Peyer's patch (tissue), 4 donors: ENCODE data around the gene YPEL1. TPM values are rescaled to one million over a fixed set of nuclear protein-coding genes. Genes with fewer than 3 reads are reported as not detected.
"Not testable (repeated sequence)": the region's sequence is repeated elsewhere in the genome, so short reads cannot be mapped to it uniquely, and the experiment has no call there.

Source experiments
- DNase-seq, 3 donors: peaks; one replicate each; pipeline ENCODE4 v3.0.0-alpha.2; 2017 to 2019
- H3K27ac ChIP-seq, 4 donors: fragments of 200-600 bp; sonication (generic); one replicate each; pipeline ENCODE4 v1.5.1; 2016 to 2019
- H3K27me3 ChIP-seq, 2 donors: fragments of 200-600 bp; sonication (generic); one replicate each; pipeline ENCODE4 v1.5.1; 2019
- H3K36me3 ChIP-seq, 3 donors: fragments of 200-600 bp; sonication (generic); one replicate each; pipeline ENCODE4 v1.5.1; 2016 to 2019
- H3K4me1 ChIP-seq, 4 donors: fragments of 200-600 bp; sonication (generic); one replicate each; pipeline ENCODE4 v1.5.1; 2016 to 2019
- H3K4me3 ChIP-seq, 4 donors: fragments of 200-600 bp; sonication (generic); 1 replicate in 3 of 4; 2 replicates in 1 of 4; pipeline ENCODE4 v1.5.1; 2016 to 2019; ENCODE audit warnings: mild to moderate bottlenecking in 1 of 4
- H3K9me3 ChIP-seq, 4 donors: fragments of 200-600 bp; sonication (generic); one replicate each; pipeline ENCODE4 v1.5.1; 2016 to 2019; ENCODE audit warnings: mild to moderate bottlenecking in 1 of 4
- CTCF ChIP-seq, 6 experiments: fragments of 450-650 bp in 4 of 6; fragments of 200-600 bp in 2 of 6; sonication (generic) in 1 of 6; IDR thresholded peaks; one replicate each; pipeline ENCODE4 v1.5.1; 2017 to 2019; ENCODE audit warnings: antibody characterized with exemption in 6 of 6, mild to moderate bottlenecking in 3 of 6, moderate library complexity in 1 of 6
- POLR2A ChIP-seq, 2 donors: fragments of 450-650 bp; IDR thresholded peaks; one replicate each; pipeline ENCODE4 v1.5.1; 2017; ENCODE audit warnings: antibody characterized with exemption in 2 of 2, mild to moderate bottlenecking in 2 of 2, moderate library complexity in 2 of 2
- total RNA-seq, 4 donors: library from RNA; depleted of rRNA; stranded (reverse); fragments of >200 nt; gene quantifications; one replicate each; pipeline ENCODE4 v1.1.0, GENCODE V29; 2016

The YPEL1 gene
- total RNA-seq, 4 donors from 2014 or later = 3.3 to 4.8 (median 3.4) TPM

GRCh38 chr22:21725956-21726649 lies 9.5 kb downstream of the YPEL1 start:
- Histone ChIP-seq H3K4me1 (no peaks in the 10 kb centered on the region), H3K36me3 (no peaks in the 10 kb centered on the region), H3K4me3 (no peak overlapping the region), H3K27ac (no peak overlapping the region), H3K9me3 (no peaks in the 10 kb centered on the region), H3K27me3 (no peaks in the 10 kb centered on the region)
- DNase-seq = no peak
- TF ChIP-seq CTCF (IDR thresholded peaks at IDR 0.05) = no peak
- no peak for TF ChIP-seq POLR2A (IDR thresholded peaks at IDR 0.05)

- not testable (repeated sequence) for H3K36me3 ChIP-seq, H3K9me3 ChIP-seq, H3K4me1 ChIP-seq, H3K4me3 ChIP-seq, H3K27me3 ChIP-seq, H3K27ac ChIP-seq, DNase-seq
Measured at GRCh38 chr22:21724496-21724895, 11.1 kb downstream of the YPEL1 start.

DNA sequence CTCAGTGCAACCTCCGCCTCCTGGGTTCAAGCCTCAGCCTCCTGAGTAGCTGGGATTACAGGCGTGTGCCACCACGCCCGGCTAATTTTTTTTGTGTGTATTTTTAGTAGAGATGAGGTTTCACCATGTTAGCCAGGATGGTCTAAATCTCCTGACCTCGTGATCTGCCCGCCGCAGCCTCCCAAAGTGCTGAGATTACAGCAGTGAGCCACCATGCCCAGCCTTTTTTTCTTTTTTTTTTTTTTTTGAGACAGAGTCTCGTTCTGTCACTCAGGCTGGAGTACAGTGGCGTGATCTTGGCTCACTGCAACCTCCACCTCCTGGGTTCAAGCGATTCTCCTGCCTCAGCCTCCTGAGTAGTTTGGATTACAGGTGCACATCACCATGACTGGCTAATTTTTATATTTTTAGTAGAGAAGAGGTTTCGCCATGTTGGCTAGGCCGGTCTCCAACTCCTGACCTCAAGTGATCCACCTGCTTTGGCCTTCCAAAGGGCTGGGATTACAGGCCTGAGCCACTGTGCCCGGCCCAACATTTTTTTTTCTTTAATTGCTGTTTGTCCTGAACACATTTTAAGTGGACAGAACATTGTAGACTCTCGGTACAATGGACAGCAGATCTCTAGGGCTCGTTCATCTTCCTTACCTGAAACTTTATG lies 14.3 kb downstream of the YPEL1 start:
- not testable (repeated sequence) for H3K4me1 ChIP-seq, H3K27me3 ChIP-seq, DNase-seq, H3K36me3 ChIP-seq, H3K27ac ChIP-seq, H3K9me3 ChIP-seq, H3K4me3 ChIP-seq

- H3K4me3 ChIP-seq, H3K4me1 ChIP-seq, DNase-seq, H3K9me3 ChIP-seq, H3K36me3 ChIP-seq, H3K27ac ChIP-seq, H3K27me3 ChIP-seq: not testable (repeated sequence)
Measured at GRCh38 chr22:21720191-21720859, 15.3 kb downstream of the YPEL1 start.

DNA sequence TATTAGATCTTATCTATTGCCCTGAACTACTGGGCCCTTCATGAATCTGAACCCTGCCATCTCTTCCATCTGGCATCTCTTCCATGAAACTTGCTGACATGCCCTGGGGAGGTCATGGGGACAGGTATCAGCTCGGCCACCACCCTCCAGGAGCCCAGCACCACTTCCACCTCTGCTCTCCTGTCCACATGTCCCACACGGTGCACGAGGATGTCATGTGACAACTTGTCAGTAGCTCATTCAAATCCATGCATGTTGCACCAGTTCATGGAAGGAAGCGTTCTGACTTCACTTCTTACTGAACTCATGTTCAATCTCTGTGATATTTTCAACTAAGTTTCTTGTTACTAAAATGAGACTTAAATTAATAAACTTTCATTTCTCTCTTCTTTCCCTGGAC lies 16.6 kb downstream of the YPEL1 start:
- no peaks in the 10 kb centered on the region for H3K9me3 ChIP-seq
- H3K27me3 ChIP-seq = no peaks in the 10 kb centered on the region
- TF ChIP-seq CTCF (IDR thresholded peaks at IDR 0.05) (no peak), POLR2A (IDR thresholded peaks at IDR 0.05) (no peak)
- H3K36me3 ChIP-seq = no peaks in the 10 kb centered on the region
- H3K4me3 ChIP-seq = no peak overlapping the region
- no peaks in the 10 kb centered on the region for H3K4me1 ChIP-seq
- no peak overlapping the region for H3K27ac ChIP-seq
- DNase-seq = no peak

DNA sequence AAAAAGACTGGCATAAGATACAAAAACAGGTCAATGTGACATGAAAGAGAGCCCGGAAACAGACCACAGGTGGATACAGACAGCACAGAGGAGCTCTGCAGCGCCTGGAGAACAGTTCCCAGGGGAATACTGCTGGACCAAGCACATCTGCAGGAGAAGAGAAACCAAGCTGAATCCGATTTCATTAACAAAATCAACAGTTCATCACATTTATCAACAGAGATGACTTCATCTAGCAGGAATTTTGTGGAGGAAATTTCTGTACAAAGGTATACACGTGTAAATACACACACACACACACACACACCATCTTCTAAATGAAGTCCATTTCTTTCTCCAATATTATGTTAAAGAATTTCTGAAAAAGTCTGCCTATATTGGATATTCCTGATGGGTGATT lies 17.1 kb downstream of the YPEL1 start:
- Histone ChIP-seq H3K27me3 (no peaks in the 10 kb centered on the region), H3K27ac (no peak overlapping the region), H3K36me3 (no peaks in the 10 kb centered on the region), H3K9me3 (no peaks in the 10 kb centered on the region), H3K4me3 (no peak overlapping the region), H3K4me1 (no peaks in the 10 kb centered on the region)
- TF ChIP-seq CTCF (IDR thresholded peaks at IDR 0.05) (no peak), POLR2A (IDR thresholded peaks at IDR 0.05) (no peak)
- no peak for DNase-seq

- H3K27me3 ChIP-seq, H3K4me1 ChIP-seq, H3K27ac ChIP-seq, H3K4me3 ChIP-seq, DNase-seq, H3K9me3 ChIP-seq, H3K36me3 ChIP-seq: not testable (repeated sequence)
Measured at GRCh38 chr22:21716395-21717122, 19.0 kb downstream of the YPEL1 start.
